Suprapubic skin (tissue), 3 donors: Measurements from ENCODE around the gene LPIN3.

Experiments used
- CTCF ChIP-seq, 2 donors: fragments of 200-600 bp in 1 of 2; fragments of 450-650 bp in 1 of 2; sonication (generic) in 1 of 2; IDR thresholded peaks; one replicate each; pipeline ENCODE4 v1.5.1; 2016 to 2019; ENCODE audit warnings: antibody characterized with exemption in 2 of 2, mild to moderate bottlenecking in 1 of 2, moderate library complexity in 1 of 2
- EP300 ChIP-seq: sonication (generic); formaldehyde crosslinking; IDR thresholded peaks from one replicate; pipeline ENCODE4 v1.6.1; 2017; ENCODE audit warnings: antibody characterized with exemption
- POLR2A ChIP-seq, 2 donors: fragments of 450-650 bp; IDR thresholded peaks; one replicate each; pipeline ENCODE4 v1.6.1; 2017; ENCODE audit warnings: antibody characterized with exemption in 2 of 2, mild to moderate bottlenecking in 2 of 2, moderate library complexity in 2 of 2

GRCh38 chr20:41393705-41394066, 53.1 kb downstream of the LPIN3 start:
- no peak for TF ChIP-seq CTCF (IDR thresholded peaks at IDR 0.05)
- no peak for TF ChIP-seq EP300
- no peak for TF ChIP-seq POLR2A (IDR thresholded peaks at IDR 0.05)
